CD4-positive, alpha-beta T cell treated with Interleukin-6 for 4 hours (primary cell): ENCODE data around the gene ZNF282.
"Not testable (repeated sequence)": the region's sequence is repeated elsewhere in the genome, so short reads cannot be mapped to it uniquely, and the experiment has no call there.

ENCODE experiments used
- DNase-seq: peaks from one replicate; pipeline ENCODE4 v3.0.0-alpha.2; 2020; ENCODE audit warnings: mixed read lengths

The ZNF282 gene

GRCh38 chr7:149225656-149226055 is 30.3 kb downstream of the ZNF282 start:
- DNase-seq: no peak

DNA sequence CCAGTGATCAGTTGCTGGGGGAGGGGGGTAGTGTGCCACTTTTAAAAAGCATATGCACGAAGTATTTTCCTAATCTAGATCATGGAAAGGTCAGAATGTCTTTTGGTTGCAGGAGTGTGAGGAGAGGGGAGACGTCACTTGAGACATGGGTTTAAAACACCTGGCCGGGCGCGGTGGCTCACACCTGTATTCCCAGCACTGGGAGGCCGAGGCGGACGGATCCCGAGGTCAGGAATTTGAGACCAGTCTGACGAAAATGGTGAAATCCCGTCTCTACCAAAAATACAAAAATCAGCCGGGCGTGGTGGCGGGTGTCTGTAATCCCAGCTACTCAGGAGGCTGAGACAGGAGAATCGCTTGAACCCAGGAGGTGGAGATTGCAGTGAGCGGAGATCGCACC is 31.0 kb downstream of the ZNF282 start:
- DNase-seq: not testable (repeated sequence)

- DNase-seq: no peak
Observed at GRCh38 chr7:149226840-149227494, 31.6 kb downstream of the ZNF282 start.

DNA sequence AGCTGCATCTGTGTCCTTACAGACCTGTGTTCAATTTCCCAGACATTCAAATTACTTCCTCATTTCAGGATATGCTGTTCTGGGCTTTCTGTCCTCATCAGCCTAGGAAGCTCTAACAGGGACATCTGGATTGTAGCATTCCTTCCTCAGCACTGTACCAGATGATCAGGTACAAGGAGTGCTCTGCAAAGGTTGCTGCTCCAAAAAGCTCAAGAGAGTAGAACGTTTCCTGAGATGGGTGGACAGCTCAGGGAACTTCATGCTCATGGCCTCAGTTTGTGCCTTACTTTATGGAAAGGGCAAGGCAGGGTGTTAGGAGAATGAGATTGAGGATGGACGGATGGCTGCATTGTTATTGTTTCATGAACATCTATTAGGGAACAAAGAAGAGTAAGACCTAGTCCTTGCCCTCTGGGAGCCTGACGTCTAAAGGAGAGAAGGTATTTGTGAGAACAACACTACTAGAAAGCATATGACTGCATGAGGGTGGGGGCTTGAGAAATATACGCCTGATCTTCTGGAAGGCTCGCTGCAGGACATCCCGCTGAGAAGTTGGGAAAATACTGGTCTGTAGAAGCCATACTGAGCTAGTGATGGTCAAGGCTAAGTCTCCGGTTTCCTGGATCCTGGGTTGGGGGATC is 33.6 kb downstream of the ZNF282 start:
- DNase-seq: no peak

GRCh38 chr7:149229526-149229925 is 34.2 kb downstream of the ZNF282 start:
- DNase-seq: no peak

DNA sequence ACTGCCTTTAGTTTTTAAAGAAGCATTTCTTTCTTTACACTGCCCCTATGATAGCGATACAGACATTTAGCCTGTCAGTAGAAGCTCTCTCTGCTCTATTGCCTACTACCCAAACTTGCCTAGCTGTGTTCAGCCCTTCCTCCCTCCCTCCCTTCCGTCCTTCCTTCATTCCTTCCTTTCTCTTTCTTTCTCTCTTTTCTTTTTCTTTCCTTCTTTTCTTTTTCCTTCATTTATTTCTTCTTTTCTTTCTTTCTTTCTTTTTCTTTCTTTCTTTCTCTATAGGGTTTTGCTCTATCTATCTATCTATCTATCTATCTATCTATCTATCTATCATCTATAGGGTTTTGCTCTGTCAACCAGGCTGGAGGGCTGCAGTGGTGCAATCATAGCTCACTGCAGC is 37.0 kb downstream of the ZNF282 start:
- no peak for DNase-seq

- DNase-seq: not testable (repeated sequence)
Observed at GRCh38 chr7:149233655-149234204, 38.4 kb downstream of the ZNF282 start.

DNA sequence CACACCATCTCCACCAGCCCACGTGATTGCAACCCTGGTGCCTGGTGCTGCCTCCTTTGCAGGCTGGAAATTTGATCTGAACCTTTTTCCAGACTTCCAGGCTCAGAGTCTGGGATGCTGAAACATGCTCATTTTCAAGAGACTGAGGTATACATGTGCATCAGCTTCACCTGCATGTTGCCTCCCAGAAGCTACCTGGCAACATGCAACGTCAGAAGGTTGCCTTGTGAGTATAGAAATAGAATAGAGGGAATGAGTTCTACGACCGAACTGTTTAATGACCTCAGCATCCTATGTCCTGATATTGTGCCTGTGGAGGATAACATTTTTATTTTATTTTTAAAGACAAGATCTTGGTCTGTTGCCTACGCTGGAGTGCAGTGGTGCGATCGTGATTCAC is 42.2 kb downstream of the ZNF282 start:
- no peak for DNase-seq

DNA sequence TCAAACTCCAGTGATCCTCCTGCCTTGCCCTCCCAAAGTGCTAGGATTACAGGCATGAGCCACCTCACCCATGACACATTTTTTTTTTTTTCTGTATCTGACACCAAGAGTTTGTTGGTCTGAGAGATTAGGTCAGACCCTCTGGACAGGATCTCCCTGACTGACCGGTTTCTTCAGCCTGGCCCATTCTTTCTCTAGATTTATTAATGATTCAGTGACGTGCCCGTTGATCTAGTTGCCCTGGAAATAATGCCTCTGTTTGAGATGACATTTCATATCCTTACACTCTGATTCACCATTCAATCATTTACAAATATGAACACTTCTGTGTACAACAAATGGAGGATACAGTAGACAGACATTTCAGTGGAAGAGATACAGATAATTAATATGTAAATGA is 42.7 kb downstream of the ZNF282 start:
- DNase-seq: no peak

GRCh38 chr7:149239345-149240143 is 44.2 kb downstream of the ZNF282 start, which contains the start of gene ZNF212:
ZNF212 (plus strand) TSS chr7:149239651; CDS start chr7:149239779, 128 bp downstream.
- peak; percentile 91 for DNase-seq

DNA sequence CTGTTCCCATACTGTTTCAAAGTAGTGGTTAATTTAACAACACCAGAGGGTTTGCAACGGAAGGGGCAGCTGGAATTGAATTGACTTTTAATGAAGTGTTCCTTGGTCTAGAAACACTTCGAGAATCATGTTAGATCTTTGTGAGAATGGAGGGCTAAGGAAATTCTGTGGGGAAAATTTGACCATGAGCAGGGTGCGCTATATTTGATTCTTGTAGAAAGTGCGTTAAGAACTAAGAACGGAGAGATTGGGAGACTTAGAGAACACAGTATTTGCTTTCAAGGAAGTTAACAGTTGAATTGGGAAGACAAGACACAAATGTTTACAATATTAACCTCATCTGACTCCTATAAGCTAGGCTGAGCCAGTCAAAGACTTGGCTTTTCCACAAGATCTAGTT is 45.3 kb downstream of the ZNF282 start:
- DNase-seq: no peak

- DNase-seq: no peak
Observed at GRCh38 chr7:149241696-149242095, 46.4 kb downstream of the ZNF282 start.

GRCh38 chr7:149245244-149245643 is 49.9 kb downstream of the ZNF282 start:
- no peak for DNase-seq

DNA sequence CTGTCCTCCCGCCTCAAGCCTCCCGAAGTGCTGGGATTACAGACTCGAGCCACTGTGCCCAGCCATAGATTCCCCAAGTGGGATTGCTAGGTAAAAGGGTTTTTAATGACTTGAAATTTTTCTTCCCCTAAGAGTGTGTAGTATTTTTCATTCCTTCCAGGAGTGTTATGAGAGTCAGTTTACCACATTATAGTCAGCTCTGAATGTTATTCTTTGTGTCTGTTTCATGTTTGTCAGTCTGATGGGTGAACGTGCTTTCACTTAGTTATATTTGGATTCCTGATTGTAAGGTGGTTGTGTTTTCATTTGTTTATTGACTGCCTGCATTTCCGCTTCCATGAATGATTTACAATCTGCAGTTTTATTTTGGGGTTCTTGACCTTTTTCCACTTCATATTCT is 50.4 kb downstream of the ZNF282 start:
- DNase-seq: no peak

DNA sequence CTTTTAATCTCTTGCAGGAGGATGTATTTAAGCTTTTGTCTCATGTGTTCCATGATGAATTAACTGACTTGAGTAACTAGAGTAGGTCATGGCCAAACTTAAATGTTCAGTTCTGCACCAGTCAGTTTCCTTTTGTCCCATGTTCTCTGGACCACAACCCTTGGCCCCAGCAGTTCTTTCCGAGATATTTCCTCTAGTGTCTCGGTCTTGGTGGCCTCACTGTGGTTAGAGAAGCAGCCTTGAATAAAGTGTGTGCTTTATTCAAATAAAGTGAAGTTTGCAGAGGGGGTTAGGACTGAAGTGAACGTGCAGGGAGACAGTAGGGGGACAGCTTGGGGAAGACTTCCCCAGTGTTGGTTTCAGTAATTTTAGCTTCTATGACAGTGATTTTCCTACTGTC is 53.4 kb downstream of the ZNF282 start:
- DNase-seq: no peak

- DNase-seq: not testable (repeated sequence)
Observed at GRCh38 chr7:149250151-149250550, 54.8 kb downstream of the ZNF282 start.

DNA sequence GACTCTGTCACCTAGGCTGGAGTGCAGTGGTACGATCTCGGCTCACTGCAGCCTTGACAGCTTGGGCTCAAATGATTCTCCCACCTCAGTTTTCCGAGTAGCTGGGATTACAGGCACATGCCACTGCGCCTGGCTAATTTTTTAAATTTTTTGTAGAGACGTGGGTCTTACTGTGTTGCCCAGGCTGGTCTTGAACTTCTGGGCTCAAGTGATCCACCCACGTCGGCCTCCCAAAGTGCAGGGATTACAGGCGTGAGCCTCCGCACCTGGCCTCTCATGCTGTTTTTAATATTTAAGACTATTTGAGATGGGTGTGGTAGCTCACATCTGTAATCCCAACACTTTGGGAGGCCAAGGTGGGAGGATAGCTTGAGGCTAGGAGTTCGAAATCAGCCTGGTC is 56.2 kb downstream of the ZNF282 start:
- DNase-seq: not testable (repeated sequence)

- no peak for DNase-seq
Observed at GRCh38 chr7:149252378-149252777, 57.0 kb downstream of the ZNF282 start.

GRCh38 chr7:149253665-149254064 is 58.3 kb downstream of the ZNF282 start:
- no peak for DNase-seq

DNA sequence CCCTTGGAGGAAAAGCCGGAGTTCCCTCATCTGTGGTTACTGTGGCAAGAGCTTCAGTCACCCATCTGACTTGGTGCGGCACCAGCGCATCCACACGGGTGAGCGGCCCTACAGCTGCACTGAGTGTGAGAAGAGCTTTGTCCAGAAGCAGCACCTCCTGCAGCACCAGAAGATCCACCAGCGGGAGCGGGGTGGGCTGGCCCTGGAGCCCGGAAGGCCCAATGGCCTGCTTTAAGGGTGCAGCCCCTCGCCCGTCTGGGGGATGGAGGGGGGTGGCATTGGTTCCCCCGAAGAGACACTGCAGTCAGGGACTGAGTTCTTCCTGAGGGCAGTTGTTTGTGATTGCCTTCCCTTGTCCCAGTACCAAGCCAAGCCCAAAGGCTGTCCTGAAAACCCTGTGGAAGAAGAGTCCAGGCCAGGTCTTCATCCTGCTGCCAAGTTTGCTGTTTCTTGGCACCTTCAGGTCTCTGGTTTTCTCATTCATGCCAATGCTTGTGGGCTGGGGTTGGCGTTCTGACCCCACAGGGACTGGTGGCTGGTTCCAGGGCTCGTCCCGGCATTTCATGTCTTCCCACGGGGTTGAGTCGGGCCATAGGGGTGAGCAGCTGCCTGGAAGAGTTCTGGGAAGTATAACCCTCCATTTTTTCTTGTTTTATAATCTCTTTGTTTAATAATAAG is 59.0 kb downstream of the ZNF282 start:
- no peak for DNase-seq

- no peak for DNase-seq
Observed at GRCh38 chr7:149255174-149255573, 59.8 kb downstream of the ZNF282 start.

DNA sequence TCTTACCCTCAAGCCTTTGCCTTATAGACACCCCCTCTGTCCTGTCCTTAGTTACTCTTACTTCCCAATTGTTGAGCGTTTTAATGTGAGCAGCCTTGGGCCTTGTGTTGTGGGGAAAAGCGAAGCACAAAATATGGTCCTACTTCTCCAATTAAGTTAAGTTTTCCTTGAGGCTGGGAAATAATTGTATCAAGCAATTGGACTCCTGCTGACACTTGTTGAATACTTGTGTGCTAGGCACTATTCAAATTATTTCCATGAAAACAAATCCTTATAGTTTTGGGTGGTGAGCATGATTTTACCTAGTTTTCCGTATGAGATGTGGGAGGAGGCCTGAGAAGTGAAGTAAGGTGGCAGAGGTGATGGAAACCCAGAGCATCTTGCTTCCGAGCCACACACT is 61.2 kb downstream of the ZNF282 start:
- DNase-seq: no peak

DNA sequence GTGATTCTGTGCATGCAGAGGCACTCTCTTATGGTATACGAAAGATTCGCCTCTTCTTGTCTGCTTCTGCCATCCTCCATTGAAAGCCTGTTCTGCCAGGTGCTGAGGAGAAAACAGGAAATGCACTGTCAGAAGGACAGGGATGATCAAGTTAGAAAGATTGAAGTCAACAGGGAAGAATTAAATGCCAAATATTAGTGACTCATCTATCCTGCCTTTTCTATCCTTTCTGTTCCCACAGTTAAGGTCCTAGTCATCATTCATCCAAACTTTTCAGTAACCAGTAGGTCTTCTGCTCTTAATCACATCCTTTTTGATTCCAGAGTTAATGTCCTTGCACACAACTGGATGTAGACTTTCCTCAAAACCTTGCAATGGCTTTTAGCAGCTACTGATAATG is 61.8 kb downstream of the ZNF282 start:
- DNase-seq: no peak
